ENCODE measurements around the gene GLB1L3. TPM values are rescaled to one million over a fixed set of nuclear protein-coding genes. Genes with fewer than 3 reads are reported as not detected.
A peak's percentile ranks its signal among the peaks of the same experiment; 100 is the strongest.

The GLB1L3 gene
- total RNA-seq, 6 experiments from 2014 or later: not detected

- H3K36me3 ChIP-seq: no peaks in the 10 kb centered on the region
- no peaks in the 10 kb centered on the region for H3K27me3 ChIP-seq
- H3K9me3 ChIP-seq: no peaks in the 10 kb centered on the region
- H3K4me1 ChIP-seq: peaks cover 0 to 6% (median 3%) of the 10 kb centered on the region in 4 donors
- peak; percentile 84 to 88 (median 87) for DNase-seq
- ATAC-seq: peak; percentile 94 to 96 (median 96)
- no peak within 1 kb of the TSS for H3K27ac ChIP-seq
- intact Hi-C loops (cut with DNase I): no loop called here
- WGBS (ENCODE audit: insufficient coverage, low coverage, low lambda C conversion rate, missing lambda C conversion rate): 1% methylated on average over 9 of the region's 80 CpGs
- peak within 1 kb of the TSS; percentile 38 to 46 (median 39) for H3K4me3 ChIP-seq
- TF ChIP-seq CTCF (IDR thresholded peaks at IDR 0.05): no peak
- no peak for TF ChIP-seq POLR2A (IDR thresholded peaks at IDR 0.05)
Observed at GRCh38 chr11:134331354-134332188, 55.4 kb downstream of the GLB1L3 start, which contains the start of gene GLB1L2. Gene GLB1L2, plus strand, starts transcription at chr11:134331988. Its CDS starts 74 bp downstream, at chr11:134332062.

GRCh38 chr11:134332189-134332631 is 56.0 kb downstream of the GLB1L3 start:
- ATAC-seq: peak in 2 of 4 donors; percentile 11 to 17
- no peaks in the 10 kb centered on the region for H3K9me3 ChIP-seq
- intact Hi-C loops (cut with DNase I): no loop called here
- no peak for DNase-seq
- H3K27ac ChIP-seq: no peak overlapping the region
- no peak for TF ChIP-seq POLR2A (IDR thresholded peaks at IDR 0.05)
- TF ChIP-seq CTCF (IDR thresholded peaks at IDR 0.05): no peak
- peak overlapping the region; percentile 38 to 46 (median 39) for H3K4me3 ChIP-seq
- WGBS (ENCODE audit: insufficient coverage, low coverage, low lambda C conversion rate, missing lambda C conversion rate): 9% methylated on average over 15 of the region's 40 CpGs
- H3K4me1 ChIP-seq: peaks cover 0 to 6% (median 3%) of the 10 kb centered on the region in 4 donors
- no peaks in the 10 kb centered on the region for H3K36me3 ChIP-seq
- H3K27me3 ChIP-seq: no peaks in the 10 kb centered on the region

GRCh38 chr11:134332782-134333181 is 56.6 kb downstream of the GLB1L3 start:
- TF ChIP-seq CTCF (IDR thresholded peaks at IDR 0.05) (no peak), POLR2A (IDR thresholded peaks at IDR 0.05) (no peak)
- no peaks in the 10 kb centered on the region for H3K9me3 ChIP-seq
- no peak for ATAC-seq
- 78% methylated on average over 7 of the region's 7 CpGs for WGBS (ENCODE audit: insufficient coverage, low coverage, low lambda C conversion rate, missing lambda C conversion rate)
- no peak overlapping the region for H3K4me3 ChIP-seq
- H3K4me1 ChIP-seq: peaks cover 0 to 6% (median 3%) of the 10 kb centered on the region in 4 donors
- no peak for DNase-seq
- no peaks in the 10 kb centered on the region for H3K27me3 ChIP-seq
- intact Hi-C loops (cut with DNase I): no loop called here
- H3K27ac ChIP-seq: no peak overlapping the region
- H3K36me3 ChIP-seq: no peaks in the 10 kb centered on the region

- intact Hi-C loops (cut with DNase I): no loop called here
- ATAC-seq: no peak
Observed at GRCh38 chr11:134333312-134333711, 57.1 kb downstream of the GLB1L3 start.

More at GRCh38 chr11:134333312-134333711, 57.1 kb downstream of the GLB1L3 start:
- H3K27me3 ChIP-seq: no peaks in the 10 kb centered on the region
- TF ChIP-seq POLR2A (IDR thresholded peaks at IDR 0.05): no peak
- TF ChIP-seq CTCF (IDR thresholded peaks at IDR 0.05): no peak
- peaks cover 0 to 6% (median 3%) of the 10 kb centered on the region in 4 donors for H3K4me1 ChIP-seq
- WGBS (ENCODE audit: insufficient coverage, low coverage, low lambda C conversion rate, missing lambda C conversion rate): 82% methylated on average over 5 of the region's 7 CpGs
- no peaks in the 10 kb centered on the region for H3K36me3 ChIP-seq
- no peak overlapping the region for H3K4me3 ChIP-seq
- H3K27ac ChIP-seq: no peak overlapping the region
- H3K9me3 ChIP-seq: no peaks in the 10 kb centered on the region
- DNase-seq: no peak

Data from right lobe of liver (tissue), 6 donors.